Esophagus muscularis mucosa (tissue), 4 donors: ENCODE measurements around the gene PTPN3.

ENCODE experiments used
- EP300 ChIP-seq: sonication (generic); formaldehyde crosslinking; IDR thresholded peaks from one replicate; pipeline ENCODE4 v1.6.1; 2017; ENCODE audit warnings: antibody characterized with exemption
- POLR2A ChIP-seq: fragments of 450-650 bp; IDR thresholded peaks from one replicate; pipeline ENCODE4 v1.6.1; 2017; ENCODE audit warnings: antibody characterized with exemption, moderate library complexity, mild to moderate bottlenecking, low read depth
- TF ChIP-seq, protein P1 (sequence below), 3 experiments: fragments of 200-600 bp in 2 of 3; fragments of 450-650 bp in 1 of 3; sonication (generic) in 2 of 3; IDR thresholded peaks; one replicate each; pipeline ENCODE4 v1.5.1; 2017 to 2019; ENCODE audit warnings: antibody characterized with exemption in 3 of 3, mild to moderate bottlenecking in 2 of 3, moderate library complexity in 1 of 3

DNA sequence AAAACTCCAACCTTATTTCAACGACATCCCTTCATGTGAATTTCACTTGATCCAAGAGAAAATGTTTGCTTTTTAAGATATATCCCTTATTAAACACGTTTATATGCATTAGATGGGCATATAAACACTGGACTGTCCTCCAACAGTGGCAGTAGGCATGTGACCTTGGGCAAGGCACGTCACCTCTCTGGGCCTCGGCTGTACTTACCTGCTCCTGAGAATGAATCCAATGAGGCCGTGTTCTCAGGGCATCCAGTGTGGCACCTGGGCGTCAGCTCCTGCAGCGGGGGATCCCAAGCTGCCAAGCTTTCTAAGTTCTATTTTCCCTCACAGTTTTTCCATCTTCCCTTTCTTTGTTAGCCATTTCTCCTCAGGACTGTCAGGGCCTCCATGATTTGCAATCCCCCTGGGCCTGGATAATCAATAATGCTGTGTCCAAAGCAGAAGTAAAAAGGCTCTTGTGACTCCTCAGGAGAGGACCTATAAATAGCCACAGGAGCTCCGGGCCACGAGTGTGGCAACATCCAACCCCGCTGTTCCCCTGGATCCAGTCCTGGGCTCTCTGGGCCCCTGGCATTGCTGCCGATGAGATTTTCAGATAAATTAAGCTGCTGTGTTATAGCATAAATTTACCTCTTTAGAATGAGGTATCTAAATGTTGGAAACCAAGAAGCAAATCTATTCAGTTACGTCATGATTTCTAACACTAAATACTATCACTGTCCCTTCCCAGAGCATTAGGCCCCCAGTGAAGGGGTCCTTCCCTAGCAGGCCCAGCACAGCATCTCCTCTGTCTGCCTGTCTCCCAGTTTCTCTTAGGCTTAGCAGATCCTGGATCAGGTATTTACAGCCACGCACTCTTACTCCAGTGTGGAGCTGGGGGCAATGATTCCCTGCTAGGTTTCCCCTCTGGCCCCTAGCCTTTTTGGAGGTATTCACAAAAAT is 76.8 kb downstream of the PTPN3 start:
- TF ChIP-seq, protein P1, sequence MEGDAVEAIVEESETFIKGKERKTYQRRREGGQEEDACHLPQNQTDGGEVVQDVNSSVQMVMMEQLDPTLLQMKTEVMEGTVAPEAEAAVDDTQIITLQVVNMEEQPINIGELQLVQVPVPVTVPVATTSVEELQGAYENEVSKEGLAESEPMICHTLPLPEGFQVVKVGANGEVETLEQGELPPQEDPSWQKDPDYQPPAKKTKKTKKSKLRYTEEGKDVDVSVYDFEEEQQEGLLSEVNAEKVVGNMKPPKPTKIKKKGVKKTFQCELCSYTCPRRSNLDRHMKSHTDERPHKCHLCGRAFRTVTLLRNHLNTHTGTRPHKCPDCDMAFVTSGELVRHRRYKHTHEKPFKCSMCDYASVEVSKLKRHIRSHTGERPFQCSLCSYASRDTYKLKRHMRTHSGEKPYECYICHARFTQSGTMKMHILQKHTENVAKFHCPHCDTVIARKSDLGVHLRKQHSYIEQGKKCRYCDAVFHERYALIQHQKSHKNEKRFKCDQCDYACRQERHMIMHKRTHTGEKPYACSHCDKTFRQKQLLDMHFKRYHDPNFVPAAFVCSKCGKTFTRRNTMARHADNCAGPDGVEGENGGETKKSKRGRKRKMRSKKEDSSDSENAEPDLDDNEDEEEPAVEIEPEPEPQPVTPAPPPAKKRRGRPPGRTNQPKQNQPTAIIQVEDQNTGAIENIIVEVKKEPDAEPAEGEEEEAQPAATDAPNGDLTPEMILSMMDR (IDR thresholded peaks at IDR 0.05) = no peak
- TF ChIP-seq POLR2A (no peak), EP300 (no peak)
